Measurements from ENCODE around the gene TRAPPC12.

TRAPPC12 gene

GRCh38 chr2:3470856-3471737 lies 91.6 kb downstream of the TRAPPC12 start:
- DNase-seq = no peak

DNA sequence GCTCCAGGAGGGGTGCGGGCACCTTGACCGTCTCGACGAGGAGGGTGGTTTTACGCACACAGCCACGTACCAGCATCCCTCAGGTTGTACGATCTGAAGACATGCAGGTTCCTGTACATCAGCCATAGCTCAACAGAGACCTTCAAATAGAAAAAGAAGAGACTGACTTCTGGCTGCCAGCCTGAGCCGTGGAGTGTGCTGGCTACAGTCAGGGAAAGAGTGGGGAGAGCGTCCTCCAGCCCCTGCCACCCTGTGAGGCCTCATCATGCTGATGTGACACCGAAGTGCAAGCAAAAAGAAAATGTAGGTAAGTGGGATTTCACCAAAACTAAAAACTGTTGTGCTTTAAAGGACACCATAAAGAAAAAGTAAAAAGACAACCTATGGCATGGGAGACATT lies 92.8 kb downstream of the TRAPPC12 start:
- no peak for DNase-seq

DNA sequence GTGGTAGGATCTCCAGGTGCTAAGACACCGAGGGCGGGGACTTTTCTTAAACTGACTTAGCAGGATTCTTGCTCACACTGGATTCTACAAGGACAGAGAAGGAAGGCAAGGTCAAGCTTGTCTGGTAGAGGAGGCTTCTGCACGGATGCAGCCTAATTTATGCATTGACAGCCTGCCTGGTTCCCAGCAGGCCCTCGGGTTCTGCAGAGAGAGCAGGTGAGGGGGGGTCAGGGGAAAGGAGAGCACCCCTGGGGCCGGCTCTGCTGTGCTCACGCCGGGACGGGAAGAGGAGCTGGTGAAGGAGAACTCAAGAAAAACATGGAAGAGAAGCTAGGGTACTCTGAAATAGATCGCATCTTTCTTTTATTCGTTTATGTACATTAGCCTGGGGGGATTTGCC lies 93.5 kb downstream of the TRAPPC12 start:
- no peak for DNase-seq

- no peak for DNase-seq
These were observed 96.3 kb downstream of the TRAPPC12 start for GRCh38 chr2:3475771-3476170.

- no peak for DNase-seq
These were observed 97.0 kb downstream of the TRAPPC12 start for GRCh38 chr2:3476321-3476984.

DNA sequence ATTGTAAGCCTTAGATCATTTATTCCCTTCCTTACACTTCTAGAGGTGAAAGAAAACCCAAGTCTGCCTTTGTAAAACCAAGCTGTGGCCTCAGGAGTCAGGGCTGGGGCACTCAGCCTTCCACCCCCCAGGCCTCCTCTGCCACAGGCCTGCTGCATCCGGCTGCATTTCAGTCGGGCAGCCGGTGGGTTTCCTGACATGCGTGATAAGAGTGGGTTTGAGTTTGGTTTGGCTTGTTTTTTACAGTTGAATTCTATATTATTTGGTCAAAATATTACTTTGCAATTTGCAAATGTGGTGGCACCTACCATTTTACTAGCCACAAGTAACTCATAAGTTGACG lies 97.5 kb downstream of the TRAPPC12 start:
- no peak for DNase-seq

GRCh38 chr2:3478846-3479385 lies 99.4 kb downstream of the TRAPPC12 start:
- no peak for DNase-seq

DNA sequence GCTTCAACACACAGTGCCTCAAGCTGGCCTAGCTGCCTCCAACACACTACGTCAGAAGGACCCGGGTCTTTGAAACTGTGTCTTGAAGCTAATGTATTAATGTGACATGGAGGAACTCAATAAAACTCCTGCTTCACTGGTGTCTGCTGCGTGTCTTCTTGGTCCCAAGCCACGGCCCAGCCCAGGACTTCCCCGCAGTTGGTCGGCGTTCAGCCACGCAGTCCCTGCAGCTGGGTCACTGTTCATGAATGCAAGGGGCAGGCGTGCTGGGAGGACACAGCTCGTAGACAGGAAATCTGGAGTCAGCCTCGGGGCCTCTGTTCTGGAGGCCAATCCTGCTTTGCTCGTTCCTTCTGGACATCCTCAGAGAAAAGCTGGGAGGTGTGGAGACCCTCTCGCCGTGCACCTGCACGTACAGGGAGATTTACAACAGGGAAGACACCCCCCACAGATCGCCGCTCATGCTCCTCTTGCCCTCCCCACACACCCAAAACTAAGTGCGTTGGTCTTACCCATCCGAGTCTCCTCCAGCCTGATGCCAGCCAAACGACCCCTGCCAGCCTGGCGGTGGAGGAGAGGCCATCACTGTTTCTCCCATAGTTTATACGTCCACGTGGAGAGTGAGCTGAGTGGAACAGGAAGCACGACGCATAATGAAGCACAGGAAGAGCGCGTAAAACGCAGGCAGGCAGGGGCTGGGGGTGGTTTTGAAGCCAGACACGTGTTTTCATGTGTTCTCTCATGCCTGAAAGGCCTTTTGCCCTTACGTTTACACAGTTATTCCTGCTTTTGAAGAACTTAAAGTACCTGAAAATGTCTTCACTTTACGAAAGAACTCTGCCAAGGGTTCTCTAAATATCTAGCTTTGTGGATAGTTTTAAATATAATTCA lies 100.2 kb downstream of the TRAPPC12 start:
- no peak for DNase-seq

DNA sequence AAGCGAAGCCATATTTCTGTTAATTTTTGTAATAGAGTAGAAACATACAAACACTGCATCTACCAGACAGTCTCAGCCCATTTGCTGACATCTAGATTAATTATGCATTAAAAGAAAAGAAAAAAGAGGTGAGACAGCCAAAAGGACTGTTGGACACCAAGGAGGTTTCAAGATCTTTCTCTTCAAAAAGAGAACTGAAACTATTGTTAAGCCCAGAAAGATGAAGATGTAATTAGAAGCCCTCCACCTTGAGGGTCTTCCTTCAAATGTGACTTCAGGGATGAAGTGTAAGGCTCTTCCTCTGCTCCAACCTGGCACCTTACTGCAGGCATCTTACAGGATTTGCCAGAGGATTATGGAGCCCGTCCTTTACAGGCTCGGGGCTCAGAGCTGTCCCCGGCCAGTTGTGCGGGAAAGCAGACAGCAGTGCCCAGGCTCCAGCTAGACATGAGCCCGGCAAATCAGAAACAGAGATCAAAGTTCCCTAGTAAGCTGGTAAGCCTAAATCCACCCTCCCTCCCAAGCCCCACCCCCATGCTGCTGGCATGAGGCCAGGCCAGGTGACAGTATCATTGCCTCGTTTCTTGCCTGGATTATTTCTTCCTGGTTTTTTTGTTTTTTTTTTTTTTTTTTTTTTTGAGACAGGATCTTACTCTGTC lies 101.0 kb downstream of the TRAPPC12 start:
- DNase-seq = peak; percentile 32

- DNase-seq = no peak
These were observed 101.5 kb downstream of the TRAPPC12 start for GRCh38 chr2:3481011-3481400.

DNA sequence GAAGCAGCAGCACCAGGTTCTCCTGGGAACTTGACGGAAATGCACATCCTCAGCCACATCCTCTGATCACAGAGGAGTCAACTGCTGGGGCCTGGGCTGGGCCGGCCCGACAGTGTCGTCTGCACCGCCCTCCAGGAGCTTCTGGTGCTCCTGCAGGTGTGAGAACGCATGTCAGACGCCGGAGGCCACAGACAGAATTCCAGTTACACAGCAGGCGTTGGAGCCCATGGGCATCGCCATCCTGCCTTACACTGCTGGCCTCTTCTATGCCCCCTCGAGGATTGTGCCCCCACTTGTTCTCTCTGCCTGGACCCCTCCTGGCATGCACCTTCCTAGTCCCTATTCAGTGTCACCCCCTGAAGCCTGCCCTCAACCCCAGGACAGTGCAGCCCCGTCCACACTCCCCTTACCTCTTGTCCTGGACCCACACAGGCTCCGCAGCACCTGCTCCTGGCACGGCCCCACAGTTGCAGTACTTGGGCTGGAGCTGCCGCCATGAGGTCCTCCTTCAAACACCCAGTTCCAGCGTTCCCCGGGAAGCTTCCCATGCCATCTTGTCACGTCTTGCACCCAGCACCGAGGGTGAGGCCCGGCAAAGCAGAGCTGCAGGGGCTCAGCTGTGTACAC lies 102.4 kb downstream of the TRAPPC12 start:
- no peak for DNase-seq

GRCh38 chr2:3482363-3482821 lies 102.9 kb downstream of the TRAPPC12 start:
- DNase-seq = no peak

DNA sequence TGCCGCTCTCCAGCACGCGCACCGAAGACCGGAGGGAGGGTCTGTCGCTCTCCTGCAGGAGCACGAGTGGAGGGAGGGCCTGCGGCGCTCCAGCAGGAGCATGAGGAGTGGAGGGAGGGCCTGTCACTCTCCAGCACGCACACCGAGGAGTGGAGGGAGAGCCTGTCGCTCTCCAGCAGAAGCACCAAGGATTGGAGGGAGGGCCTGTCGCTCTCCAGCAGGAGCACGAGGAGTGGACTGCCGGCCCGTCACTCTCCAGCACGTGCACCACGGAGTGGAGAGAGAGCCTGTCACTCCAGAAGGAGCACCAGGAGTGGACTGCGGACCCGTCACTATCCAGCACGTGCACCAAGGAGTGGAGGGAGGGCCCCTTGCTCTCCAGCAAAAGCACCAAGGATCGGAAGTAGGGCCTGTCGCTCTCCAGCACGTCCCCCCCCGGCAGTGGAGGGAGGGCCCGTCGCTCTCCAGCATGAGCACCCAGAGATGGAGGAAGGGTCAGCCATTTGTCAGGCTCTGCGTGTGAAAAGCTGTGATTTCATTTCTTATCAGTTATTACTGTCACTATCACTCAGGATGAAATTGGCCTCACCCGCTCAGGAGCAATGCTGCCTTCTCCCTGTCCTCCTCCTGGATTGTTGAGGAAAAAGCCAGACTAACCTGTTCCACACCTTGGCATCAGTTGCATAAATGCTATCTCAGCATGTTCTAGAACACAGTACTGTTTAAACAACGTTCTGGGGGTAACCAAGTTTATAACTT lies 103.9 kb downstream of the TRAPPC12 start:
- DNase-seq = no peak

GRCh38 chr2:3483986-3484960 lies 104.8 kb downstream of the TRAPPC12 start:
- no peak for DNase-seq

DNA sequence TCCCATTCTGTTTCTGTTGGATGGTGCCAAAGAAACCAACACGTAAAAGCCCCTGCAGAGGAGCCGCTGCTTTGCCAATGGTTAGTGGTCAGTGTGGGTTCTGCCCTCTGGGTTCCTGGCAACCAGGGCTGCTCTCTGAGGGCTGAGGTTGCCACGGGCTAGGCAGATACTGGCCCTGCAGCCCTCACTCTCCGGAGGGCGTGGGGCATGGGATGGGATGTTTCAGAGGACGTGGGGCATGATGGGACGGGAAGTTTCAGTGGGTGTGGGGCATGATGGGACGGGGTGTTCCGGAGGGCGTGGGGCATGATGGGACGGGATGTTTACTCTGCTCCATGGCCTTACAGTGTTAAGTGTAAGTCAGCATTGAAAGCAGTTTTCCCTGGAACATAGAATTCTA lies 105.7 kb downstream of the TRAPPC12 start:
- no peak for DNase-seq

GRCh38 chr2:3486047-3487027 lies 106.8 kb downstream of the TRAPPC12 start:
- DNase-seq = no peak

DNA sequence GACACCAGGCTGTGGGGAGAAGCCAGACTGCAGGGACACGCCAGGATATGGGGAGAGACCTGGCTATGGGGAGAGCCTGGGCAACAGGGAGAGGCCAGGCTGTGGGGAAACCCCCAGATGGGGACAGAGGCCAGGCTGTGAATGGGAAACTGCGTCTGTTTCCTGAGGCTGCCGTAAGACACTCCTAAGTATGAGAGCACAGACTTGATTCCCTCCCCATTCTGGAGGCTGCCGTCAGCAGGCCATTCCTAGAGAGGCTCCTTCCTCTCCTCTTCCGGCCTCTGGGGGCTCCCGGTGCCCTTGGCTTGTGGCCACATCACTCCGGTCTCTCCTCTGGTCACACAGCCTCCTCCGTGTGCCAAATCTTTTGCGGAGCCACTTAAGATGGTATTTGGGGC lies 107.5 kb downstream of the TRAPPC12 start:
- DNase-seq = no peak

DNA sequence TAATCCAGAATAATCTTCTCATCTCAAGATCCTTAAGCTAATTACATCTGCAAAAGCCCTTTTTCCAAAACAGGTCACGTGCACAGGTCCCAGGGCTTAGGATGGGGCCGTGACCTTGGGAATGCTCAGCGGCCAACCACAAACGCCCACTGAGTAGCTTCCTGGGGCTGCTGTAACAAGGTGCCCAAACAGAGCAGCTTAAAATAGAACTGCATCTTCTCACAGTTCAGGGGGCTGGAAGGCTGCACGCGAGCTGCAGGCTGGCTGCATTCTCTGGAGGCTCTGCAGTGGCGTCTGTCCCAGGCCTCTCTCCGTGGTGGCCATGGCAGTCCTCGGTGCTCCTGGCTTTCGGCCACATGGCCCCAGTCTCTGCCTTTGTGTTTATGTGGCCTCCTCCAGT lies 107.9 kb downstream of the TRAPPC12 start:
- DNase-seq = no peak

- DNase-seq = no peak
These were observed 108.6 kb downstream of the TRAPPC12 start for GRCh38 chr2:3488061-3488531.

Measured in NCI-H345 (cell line).